Daoy (cell line): ENCODE data around the gene BLOC1S2. TPM values are rescaled to one million over a fixed set of nuclear protein-coding genes. Genes with fewer than 3 reads are reported as not detected.
"Not testable (repeated sequence)": the region's sequence is repeated elsewhere in the genome, so short reads cannot be mapped to it uniquely, and the experiment has no call there.

Experiments used
- DNase-seq: peaks from one replicate; pipeline ENCODE4 v3.0.0-alpha.2; 2015; ENCODE audit warnings: low read depth
- total RNA-seq: library from RNA; depleted of rRNA; stranded (reverse); fragments of >200 nt; shearing (Covaris generic); gene quantifications from 2 replicates; pipeline ENCODE4 v1.2.3, GENCODE V29; 2014; rRNA removed

Gene BLOC1S2
- 67.8 and 71.7 TPM in 2 replicates for total RNA-seq

DNA sequence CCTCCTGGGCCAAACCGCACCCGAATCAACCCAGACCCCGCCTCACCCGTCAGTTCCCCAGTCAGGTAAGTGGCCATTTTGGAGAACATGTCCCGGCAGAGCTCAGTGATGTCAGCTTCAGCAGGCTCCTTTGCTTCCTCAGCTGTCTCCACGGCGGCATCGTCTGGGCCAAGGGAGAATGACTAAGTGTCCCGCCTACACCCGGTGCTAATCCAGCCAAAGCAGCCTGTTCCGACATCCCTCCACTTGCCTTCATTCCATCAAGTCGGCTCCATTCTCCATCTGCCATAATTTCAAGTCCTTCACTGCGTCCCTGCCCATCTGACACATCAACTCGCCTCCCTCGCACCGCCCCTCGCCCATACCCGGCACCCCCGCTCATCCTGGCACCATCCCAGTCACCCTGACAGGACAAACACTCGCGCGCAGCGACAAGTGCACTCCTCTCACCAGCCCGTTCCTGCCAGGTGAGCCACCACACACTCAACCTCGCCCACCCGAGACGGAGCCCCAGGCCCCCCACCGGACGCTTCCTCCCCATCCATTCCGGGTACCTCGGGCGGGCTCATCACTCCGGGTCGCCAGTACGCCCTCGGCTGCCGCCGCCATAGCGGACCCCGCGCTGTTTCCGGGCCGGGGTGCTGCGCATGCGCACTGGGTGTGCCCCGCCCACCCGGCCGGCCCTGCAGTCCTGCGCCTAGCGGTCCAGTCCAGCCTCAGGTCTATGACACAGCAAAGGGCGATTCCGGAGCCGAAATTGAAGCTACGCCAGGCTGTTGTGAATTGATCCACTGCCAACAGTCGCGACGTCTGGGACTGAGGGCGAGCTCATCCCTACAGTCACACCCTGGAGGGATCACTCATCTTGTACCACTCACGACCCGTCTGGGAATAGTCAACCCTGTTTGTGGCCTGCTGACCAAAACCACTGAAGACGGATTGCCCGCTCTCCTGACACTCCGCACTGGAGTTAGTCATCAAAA lies at the start of gene BLOC1S2:
Gene BLOC1S2, minus strand, starts transcription at position 630 of the 983 bp plus-strand sequence. Its CDS starts 21 bp downstream, at position 609.
- DNase-seq = peak; percentile 90

GRCh38 chr10:100334762-100335161 lies 48.3 kb upstream of the BLOC1S2 start:
- no peak for DNase-seq

- no peak for DNase-seq
Measured at GRCh38 chr10:100333661-100334440, 47.4 kb upstream of the BLOC1S2 start.

DNA sequence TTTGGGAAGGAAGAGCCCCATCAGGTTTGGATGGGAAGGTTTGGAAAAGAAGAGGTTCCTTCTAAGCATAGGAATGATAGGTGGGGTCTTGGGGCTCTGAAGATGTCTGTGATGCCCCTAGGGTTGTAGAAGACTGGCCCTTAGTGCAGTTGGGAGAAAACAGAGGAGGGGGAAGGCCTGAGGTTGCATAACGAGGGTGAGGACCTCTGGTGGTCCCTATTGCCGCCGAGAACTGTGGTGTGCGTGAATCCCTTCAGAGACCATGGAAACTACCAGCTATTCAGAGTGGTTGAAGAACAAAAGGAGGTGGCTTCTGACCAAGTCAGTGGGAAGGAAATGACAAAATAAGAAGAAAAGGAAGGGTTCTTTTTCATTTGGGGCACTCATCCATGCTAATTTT lies 46.6 kb upstream of the BLOC1S2 start:
- no peak for DNase-seq

DNA sequence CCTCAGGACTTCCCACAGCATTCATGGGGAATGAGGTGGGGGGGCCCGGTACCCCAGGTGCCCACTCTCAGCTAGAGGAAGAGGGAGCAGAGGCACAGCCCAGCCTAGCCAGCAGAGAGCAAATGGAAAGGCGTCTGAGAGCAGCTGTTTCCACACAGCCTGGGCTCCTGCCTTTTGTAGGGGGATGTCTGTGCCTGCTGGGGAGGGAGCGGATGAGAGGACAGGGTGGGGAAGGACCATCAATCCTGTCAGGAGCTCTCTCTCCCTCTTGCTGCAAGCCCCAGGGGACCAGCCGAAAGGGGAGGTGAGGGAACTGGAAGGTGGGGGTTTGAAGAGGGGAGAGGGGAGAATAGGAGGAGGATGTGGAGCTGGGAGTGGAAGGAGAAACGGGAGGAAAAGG lies 43.6 kb upstream of the BLOC1S2 start, which contains the start of gene PKD2L1:
Gene PKD2L1, minus strand, starts transcription at position 150 of the 400 bp plus-strand sequence. Its CDS starts 125 bp downstream, at position 25.
- no peak for DNase-seq

- DNase-seq = no peak
Measured at GRCh38 chr10:100328198-100328597, 41.7 kb upstream of the BLOC1S2 start.

DNA sequence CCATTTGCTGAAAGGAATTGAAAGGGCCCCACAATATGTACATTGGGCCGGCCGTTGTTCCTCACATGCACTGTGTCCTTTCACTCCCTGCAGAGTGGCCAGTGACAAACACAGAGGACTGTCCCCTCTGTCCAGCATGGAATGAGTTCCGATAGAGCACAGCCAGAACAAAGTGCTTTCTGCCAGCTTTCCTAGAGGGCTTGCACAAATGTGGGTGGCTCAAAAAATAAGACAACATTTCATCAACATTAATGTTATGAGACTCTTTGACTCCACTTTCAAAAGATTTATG lies 41.2 kb upstream of the BLOC1S2 start:
- no peak for DNase-seq

GRCh38 chr10:100327007-100327717 lies 40.7 kb upstream of the BLOC1S2 start:
- DNase-seq = no peak

GRCh38 chr10:100325158-100325557 lies 38.7 kb upstream of the BLOC1S2 start:
- DNase-seq = no peak

- DNase-seq = no peak
Measured at GRCh38 chr10:100319707-100320402, 33.4 kb upstream of the BLOC1S2 start.

GRCh38 chr10:100318207-100318606 lies 31.7 kb upstream of the BLOC1S2 start:
- no peak for DNase-seq

- no peak for DNase-seq
Measured at GRCh38 chr10:100315615-100316014, 29.1 kb upstream of the BLOC1S2 start.

DNA sequence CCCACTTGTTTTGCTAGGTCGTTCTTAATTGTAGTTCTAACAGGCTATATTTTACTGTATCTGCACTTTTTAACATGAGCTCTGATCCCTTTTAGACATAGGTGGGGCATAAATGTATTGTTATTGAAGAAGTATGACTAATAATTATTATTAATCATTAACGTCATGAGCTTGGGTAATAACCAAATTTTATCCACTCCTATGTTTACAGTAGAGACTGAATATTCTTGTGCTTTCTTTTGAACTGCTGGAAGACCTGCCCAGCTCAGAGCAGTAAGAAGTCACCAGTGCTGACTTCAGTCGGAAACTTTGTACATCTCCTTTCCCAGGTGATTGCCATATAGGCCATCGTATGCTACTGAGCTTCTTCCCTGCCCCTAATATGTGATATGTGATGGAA lies 24.8 kb upstream of the BLOC1S2 start:
- no peak for DNase-seq

DNA sequence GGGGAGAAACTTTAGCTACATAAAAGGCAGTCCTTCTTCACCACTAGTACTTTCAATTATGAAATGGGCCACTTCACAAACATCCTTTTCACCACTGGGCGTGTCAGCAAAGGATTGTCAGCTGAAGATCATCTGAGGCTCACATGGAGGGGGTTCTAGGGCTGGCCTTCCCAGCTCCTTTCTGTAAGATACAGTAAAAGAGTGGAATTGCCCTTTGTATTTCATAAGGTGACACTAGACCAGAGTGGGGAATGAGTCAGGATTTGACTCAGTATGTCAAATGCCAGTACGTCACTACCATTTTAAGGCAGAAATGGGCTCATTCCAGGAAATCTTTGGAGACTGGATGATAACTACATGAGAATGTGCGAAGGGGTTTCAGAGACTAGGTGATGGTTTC lies 21.2 kb upstream of the BLOC1S2 start:
- peak; percentile 11 for DNase-seq

- no peak for DNase-seq
Measured at GRCh38 chr10:100306861-100307260, 20.4 kb upstream of the BLOC1S2 start.

DNA sequence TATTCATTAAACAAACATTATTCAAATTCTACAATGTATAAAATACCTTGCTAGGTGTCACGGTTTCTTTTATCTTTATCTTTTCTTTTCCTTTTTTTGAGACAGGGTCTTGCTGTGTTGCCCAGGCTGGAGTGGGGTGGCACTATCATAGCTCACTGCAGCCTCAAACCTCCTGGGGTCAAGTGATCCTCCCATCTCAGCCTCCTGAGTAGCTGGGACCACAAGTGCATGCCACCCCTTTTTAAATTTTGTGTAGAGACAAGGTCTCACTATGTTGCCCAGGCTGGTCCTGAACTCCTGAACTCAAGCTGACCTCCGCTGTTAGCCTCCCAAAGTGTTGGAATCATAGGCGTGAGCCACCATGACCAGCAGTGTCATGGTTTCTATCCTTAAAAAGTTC lies 17.9 kb upstream of the BLOC1S2 start:
- DNase-seq = no peak

DNA sequence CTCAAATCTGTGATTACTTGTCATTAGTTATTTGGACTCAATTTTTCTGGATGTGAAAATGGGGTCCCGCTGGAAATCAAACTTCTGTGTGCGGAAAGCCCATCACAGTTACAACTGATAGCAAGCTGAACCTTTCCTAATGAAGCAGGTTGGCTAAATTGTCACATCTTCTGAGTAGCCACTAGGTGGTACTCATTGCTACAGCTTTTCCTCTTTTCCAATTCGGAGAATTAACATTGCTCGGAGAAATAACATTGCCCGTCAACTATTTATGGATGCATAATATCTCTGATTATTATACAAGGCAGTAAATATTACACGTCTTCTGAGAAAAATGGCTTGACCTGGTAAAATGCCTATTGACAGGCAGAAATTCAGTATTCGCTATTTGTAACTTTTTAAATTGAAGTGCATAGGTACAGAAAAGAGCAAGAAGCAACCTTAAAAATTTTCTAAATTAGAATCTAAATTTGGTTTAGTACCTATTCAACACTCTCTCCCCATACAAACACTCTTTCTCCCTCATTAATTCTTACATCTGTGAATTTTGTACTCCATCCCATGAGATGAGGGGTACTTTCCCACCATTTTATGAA lies 17.3 kb upstream of the BLOC1S2 start:
- no peak for DNase-seq

GRCh38 chr10:100301123-100301522 lies 14.6 kb upstream of the BLOC1S2 start:
- not testable (repeated sequence) for DNase-seq

- DNase-seq = no peak
Measured at GRCh38 chr10:100297242-100297641, 10.8 kb upstream of the BLOC1S2 start.

GRCh38 chr10:100293066-100293465 lies 6.6 kb upstream of the BLOC1S2 start:
- DNase-seq = no peak

DNA sequence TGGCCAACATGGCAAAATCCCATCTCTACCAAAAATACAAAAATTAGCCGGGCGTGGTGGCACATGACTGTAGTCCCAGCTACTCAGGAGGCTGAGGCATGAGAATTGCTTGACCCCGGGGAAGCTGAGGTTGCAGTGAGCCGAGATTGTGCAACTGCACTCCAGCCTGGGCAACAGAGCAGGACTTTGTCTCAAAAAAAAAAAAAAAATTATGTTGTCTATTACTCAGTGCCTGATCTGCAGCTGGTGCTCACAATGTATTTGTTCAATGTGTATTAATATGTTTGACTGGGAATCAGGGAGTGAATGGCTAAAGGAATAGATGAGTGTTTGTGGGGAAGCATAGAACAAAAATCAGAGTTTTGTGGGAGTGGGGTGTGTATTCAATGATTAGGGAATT lies 5.8 kb upstream of the BLOC1S2 start:
- not testable (repeated sequence) for DNase-seq
